Measurements from ENCODE around the gene SNTG2.
"Not testable (repeated sequence)": the region's sequence is repeated elsewhere in the genome, so short reads cannot be mapped to it uniquely, and the experiment has no call there.

SNTG2 gene

DNA sequence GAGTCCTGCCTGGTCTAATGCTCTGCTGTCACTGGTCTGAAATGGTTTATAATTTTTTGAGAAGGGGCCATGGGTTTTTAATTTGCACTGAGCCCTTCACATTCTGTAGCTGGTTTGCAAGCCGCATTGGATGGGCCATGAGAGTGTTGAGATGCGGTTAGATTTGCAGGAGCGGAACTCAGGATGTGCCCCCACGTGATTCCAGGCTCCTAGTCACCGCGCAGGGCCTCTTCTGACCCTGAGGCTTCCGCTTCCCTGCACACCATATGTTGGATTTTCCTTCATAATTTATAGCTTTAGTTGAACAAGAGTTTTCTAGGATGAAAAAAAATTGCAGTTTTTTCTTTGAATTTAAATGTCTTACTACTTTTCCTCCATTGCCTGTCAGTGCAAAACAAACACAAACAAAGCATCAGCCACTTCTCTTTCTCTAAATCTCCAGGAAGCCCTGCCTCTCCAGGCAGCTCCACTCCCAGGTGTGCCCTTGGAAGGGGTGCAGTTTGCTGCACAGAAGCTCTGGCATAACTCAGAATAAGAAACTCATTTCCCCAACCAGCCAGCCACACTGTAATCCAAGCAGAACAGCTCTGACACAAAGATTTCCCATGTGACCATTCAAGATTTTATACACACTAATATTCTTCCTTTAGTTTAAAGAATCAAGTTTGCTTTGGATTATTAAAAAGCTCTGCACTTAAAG lies 444.2 kb downstream of the SNTG2 start:
- no peak for DNase-seq

DNA sequence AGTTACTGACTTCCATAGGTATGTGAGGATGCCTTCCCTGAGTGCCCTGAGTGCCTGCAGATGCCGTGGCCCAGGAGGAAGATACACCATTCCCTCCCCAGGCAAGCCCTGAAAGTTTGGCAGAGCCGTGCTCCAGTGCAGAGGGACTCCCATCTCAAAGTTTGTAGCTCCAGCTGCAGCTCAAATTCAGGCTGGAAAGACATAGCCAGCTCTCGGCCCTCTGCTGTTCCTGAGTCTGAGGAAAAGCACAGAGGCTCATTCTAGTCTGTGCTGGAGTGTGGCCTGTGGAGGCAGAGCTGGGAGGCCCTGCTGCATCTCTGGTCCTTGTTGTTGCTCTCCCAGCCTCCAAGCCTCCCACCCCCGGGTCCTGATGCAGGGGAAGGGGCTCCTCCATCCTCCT lies 446.7 kb downstream of the SNTG2 start:
- DNase-seq: no peak

DNA sequence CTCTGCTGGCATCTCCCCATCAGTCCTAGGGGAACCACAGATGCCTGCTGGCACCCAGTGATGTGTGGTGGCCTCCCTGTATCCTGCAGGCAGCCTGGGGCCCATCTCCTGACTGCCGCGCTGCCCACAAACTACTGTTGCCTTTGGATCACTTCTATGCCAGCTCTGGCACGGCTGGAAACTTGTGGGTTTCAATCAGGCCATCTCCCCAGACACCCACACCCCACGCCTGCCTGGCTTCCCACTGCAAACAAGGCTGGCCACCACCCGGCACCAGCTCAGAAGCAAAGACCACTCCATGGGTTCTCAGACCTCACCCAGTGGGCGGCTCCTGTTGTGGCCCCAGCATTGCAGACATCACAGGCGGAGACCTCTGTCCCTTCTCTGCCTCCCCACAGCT lies 447.5 kb downstream of the SNTG2 start:
- no peak for DNase-seq

DNA sequence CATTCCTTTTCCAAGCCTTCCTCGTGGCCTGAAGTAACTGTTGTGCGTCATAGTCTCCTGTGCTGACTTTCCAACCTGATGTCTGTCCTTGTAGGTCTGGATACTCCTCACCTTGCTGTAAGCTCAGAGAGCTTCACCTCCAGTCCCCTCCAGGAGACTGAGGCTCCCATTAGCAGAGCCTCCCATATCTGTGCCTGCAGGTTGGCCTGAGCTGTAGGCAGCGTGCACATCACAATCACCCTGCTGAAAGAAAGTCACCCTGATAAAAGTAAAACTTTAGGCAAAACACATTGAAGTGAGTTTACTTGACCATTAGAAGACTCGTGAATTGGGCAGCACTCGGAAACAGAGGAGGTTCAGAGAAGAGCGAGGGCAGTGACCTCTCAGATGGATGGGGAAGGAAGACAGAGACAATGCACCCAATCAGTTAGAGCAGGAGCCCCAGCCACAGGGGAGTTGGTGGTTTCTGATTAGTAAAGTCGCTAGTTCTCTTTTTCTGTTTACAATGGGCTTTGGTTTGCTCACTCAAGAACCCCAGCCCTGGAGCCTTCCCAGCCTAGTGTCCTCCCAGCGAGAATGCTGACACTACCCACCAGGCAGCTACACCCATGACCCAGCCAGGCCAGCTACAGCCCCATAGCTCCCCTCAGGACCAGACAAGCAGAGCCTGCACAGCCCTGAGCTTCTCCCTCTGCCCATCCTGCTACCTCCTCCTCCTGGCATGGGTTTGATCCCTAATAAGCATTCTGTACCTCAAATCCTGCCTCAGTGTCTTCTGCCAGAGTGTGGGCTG lies 450.5 kb downstream of the SNTG2 start:
- DNase-seq: no peak

DNA sequence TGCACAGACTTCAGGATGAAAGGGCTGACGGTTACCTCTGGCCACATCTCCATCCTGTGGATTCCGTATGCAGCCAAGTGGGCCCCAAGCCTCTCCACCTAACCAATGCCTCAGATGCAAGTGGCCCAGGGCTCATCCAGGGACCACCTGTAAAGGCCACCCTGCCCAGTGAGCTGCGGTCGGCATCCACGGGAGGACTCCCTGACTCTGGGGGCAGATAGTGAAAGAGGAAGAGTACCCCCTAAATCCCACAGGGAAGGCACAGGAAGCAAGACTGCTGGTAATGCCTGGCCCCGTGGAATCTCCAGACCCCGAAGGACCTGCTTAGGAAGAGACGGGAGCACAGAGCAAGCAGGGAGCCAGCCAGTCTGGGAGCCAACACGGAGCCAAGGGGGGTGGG lies 451.4 kb downstream of the SNTG2 start:
- no peak for DNase-seq

DNA sequence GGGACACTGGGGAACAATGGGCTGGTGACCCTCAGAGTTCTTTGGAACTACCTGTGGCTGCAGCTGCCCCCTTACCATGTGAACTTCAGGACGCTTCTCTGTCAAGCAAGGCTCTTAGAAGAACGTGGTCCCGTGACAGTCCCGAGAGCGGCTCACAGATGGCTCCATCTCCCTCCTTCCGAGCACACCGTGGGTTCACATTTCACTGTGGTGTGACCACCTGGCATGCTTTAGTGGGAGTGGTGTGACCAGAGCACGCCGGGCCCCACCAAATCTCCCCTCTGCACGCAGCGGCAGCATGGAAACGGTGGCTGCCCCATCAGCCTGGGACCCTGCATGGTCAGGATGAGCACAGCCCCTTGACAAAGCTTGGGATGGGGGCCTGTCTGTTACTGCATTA lies 452.9 kb downstream of the SNTG2 start:
- no peak for DNase-seq

DNA sequence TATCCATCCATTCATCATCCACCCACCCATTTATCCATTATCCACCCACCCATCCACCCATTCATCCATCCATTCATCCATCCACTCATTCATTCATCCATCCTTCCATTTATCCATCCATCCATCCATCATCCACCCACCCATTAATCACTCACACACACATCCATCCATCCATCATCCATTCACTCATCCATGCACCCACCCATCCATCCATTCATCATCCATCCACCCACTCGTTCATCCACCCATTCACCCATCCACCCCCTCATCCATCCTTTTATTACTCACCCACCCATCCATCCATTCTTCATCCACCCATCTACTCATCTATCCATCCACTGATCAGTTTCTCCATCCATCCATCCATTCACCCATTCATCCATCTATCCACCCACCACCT lies 454.5 kb downstream of the SNTG2 start:
- DNase-seq: no peak

DNA sequence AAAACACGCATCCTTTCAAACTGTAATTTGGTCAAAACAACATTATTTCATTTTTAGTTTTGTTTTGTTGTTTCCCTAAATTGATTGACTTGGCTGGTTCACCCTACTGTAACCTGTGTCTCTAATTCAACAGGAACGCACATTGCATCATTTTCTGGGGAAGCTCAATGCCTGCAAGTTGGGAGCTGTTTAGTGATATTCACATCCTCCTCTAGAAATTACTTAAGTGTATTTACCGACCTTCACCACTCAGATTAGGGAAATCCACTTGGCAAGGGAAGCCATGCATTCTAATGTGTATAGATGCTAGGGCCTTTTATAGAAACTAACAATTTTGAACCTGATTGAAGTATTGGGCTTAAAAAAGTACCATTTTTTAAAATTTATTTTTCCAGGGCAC lies 455.3 kb downstream of the SNTG2 start:
- DNase-seq: no peak

DNA sequence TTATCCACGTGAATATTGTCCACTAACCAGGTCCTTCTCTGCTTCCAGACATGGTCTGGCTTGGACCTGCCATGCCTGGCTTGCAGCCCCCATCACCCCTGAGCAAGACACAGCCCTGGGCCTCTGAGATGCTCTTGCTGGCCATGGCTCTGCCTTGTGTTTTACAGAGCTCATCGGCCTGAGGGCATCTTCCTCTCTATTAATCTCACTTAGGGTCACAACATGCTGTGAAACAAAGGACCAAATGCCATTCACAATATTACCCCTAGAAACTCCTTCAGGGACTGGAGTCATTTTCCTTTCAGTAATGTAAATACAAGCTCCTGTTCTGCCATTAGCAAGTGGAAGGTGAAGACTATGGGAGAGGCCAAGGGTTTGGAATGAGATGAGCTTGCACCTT lies 455.8 kb downstream of the SNTG2 start:
- no peak for DNase-seq

DNA sequence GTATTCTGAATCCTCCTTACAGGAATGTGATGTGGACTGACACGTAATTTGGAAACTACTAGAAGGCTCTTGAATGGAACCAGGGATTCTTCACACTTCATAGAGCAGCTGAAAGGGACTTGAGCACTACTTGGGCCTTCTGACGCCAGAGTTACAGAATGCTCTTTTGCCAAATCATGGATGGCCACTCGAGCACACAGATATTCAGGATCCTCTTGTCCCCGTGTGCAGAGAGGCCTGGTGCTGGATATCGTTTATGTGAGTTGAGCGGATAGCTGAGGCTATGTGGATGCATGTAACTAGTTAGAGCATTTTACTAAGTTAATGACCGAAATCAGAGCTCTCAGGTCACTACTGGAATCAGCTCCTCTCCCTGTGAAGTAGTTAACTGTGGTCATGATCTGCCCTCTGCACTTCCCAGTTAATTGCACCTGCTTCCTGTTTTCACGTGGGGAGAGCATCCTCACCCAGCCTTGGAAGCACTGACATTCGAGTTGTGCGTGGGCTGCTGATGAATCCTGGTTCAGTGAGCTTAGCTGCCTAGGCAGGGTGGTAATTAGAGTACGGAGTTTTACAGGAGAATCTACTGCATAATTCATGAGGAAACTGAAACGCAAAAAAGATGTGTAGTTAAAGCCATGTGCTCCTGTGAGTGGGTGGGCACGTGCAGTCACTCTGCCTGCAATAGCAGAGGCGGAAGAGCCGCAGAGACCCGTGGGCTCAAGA lies 457.5 kb downstream of the SNTG2 start:
- DNase-seq: no peak

DNA sequence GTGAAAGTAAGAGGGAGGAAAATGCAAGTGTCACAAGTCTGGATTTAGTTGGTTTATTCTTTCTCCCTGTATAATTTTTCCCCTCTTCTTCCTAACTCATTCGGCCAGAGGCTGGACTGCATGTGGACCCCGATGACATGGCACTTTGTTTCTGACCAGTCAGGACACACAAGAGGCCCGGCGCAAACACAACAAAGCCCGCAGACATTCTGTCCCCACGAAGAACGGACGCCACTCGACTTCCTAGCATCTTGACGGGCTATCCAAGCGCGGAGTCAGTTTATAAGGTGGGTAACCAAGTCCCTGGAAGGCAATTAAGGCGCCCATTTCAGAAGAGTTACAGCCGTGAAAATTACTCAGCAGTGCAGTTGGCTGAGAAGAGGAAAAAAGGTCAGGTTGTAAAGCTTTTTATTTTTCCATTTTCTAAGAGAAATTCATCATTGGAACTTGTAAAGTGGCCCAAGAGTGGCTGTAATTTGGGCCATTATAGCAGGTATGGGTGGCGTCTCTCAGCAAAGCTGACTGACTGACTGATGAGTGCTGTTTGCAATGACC lies 462.6 kb downstream of the SNTG2 start, which contains the start of gene TPO:
Gene TPO (plus strand): TSS at position 308 of the 555 bp plus-strand sequence. CDS start 946 bp downstream, outside the sequence.
- DNase-seq: no peak

DNA sequence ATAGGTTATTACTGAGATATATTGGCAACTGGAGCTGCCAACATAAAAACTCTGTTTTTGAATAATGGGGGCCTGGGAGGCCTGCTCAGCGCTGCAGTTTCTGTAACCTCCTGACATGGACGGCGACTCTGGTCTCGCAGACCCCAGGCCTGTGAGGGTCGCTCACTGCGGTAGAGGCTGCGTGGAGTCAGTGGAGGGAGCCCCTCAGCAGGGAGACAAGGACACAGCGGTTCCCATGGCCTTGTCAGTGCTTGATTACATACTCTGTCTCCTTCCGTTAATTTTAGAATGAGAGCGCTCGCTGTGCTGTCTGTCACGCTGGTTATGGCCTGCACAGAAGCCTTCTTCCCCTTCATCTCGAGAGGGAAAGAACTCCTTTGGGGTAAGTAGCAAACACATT lies 463.5 kb downstream of the SNTG2 start:
- no peak for DNase-seq

DNA sequence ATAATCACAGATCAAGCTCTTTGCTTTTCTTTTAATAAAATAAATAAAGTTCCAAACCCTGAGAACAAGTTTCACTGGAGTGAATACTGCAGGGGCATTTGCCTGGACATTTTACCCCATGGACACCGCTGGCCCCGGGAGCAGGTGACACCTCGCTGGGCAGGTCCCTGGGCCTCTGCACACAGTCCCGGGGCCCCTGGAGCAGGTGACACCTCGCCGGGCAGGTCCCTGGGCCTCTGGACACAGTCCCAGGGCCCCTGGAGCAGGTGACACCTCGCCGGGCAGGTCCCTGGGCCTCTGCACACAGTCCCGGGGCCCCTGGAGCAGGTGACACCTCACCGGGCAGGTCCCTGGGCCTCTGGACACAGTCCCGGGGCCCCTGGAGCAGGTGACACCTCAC lies 464.3 kb downstream of the SNTG2 start:
- DNase-seq: not testable (repeated sequence)

DNA sequence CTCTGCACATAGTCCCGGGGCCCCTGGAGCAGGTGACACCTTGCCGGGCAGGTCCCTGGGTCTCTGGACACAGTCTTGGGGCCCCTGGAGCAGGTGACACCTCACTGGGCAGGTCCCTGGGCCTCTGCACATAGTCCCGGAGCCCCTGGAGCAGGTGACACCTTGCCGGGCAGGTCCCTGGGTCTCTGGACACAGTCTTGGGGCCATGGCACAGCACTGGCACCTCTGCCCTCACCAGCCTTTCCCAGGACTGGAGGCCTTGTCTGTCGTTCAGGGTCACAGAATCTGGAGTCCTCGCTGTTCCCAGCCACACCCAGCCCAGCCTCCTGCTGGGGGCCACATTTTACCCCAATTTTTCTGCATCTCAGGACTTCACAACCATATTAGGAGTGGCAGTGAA lies 464.9 kb downstream of the SNTG2 start:
- no peak for DNase-seq

Data from NCI-H226 (cell line).